H9 (cell line): ENCODE results near the gene UPB1. TPM values are rescaled to one million over a fixed set of nuclear protein-coding genes. Genes with fewer than 3 reads are reported as not detected.

ENCODE experiments used
- DNase-seq: peaks from one replicate; pipeline ENCODE4 v3.0.0-alpha.2; 2017
- H2AFZ ChIP-seq: one replicate; pipeline ENCODE4 v1.6.1; 2013; ENCODE audit warnings: mild to moderate bottlenecking, low read length, control low read depth, moderate library complexity
- H2AK5ac ChIP-seq: 2 replicates; pipeline ENCODE4 v1.6.1; 2013; ENCODE audit warnings: low read length, control low read depth, mixed read lengths; ENCODE audit not compliant: insufficient read length
- H2BK120ac ChIP-seq: one replicate; pipeline ENCODE4 v1.6.1; 2013; ENCODE audit warnings: low read depth, mild to moderate bottlenecking, low read length, control low read depth, inconsistent platforms; ENCODE audit not compliant: poor library complexity, severe bottlenecking
- H2BK12ac ChIP-seq: 2 replicates; pipeline ENCODE4 v1.6.1; 2013; ENCODE audit warnings: low read length, control low read depth, mixed read lengths, low read depth; ENCODE audit not compliant: insufficient read length
- H2BK15ac ChIP-seq: 2 replicates; pipeline ENCODE4 v1.6.1; 2013; ENCODE audit warnings: low read depth, low read length, control low read depth
- H2BK20ac ChIP-seq: one replicate; pipeline ENCODE4 v1.6.1; 2013; ENCODE audit warnings: low read depth, mild to moderate bottlenecking, low read length, control low read depth, inconsistent platforms; ENCODE audit not compliant: poor library complexity, severe bottlenecking
- H2BK5ac ChIP-seq: 2 replicates; pipeline ENCODE4 v1.6.1; 2013; ENCODE audit warnings: low read length, control low read depth, mixed read lengths; ENCODE audit not compliant: insufficient read length
- H3K14ac ChIP-seq: 2 replicates; pipeline ENCODE4 v1.6.1; 2013; ENCODE audit warnings: low read length, control low read depth; ENCODE audit not compliant: insufficient read depth
- H3K18ac ChIP-seq: 2 replicates; pipeline ENCODE4 v1.6.1; 2013; ENCODE audit warnings: low read depth, mild to moderate bottlenecking, mixed read lengths, low read length, control low read depth; ENCODE audit not compliant: insufficient read length
- H3K23ac ChIP-seq: 2 replicates; pipeline ENCODE4 v1.6.1; 2013; ENCODE audit warnings: low read length, control low read depth, mixed read lengths, low read depth; ENCODE audit not compliant: insufficient read length
- H3K23me2 ChIP-seq: 2 replicates; pipeline ENCODE4 v1.6.1; 2013; ENCODE audit warnings: low read depth, mild to moderate bottlenecking, mixed read lengths, low read length, control low read depth; ENCODE audit not compliant: insufficient read length, poor library complexity, severe bottlenecking
- H3K27ac ChIP-seq: 2 replicates; pipeline ENCODE4 v1.5.1; 2013; ENCODE audit warnings: low read length, control low read depth, mixed read lengths, low read depth; ENCODE audit not compliant: insufficient read length
- H3K27me3 ChIP-seq: 2 replicates; pipeline ENCODE4 v1.6.1; 2013; ENCODE audit warnings: low read length, control low read depth, inconsistent platforms; ENCODE audit not compliant: insufficient read depth
- H3K4ac ChIP-seq: 2 replicates; pipeline ENCODE4 v1.6.1; 2013; ENCODE audit warnings: low read depth, mild to moderate bottlenecking, control low read depth, inconsistent platforms, low read length, moderate library complexity
- H3K4me1 ChIP-seq: 2 replicates; pipeline ENCODE4 v1.6.1; 2013; ENCODE audit warnings: low read length, control low read depth, inconsistent platforms; ENCODE audit not compliant: insufficient read depth
- H3K4me2 ChIP-seq: 2 replicates; pipeline ENCODE4 v1.6.1; 2013; ENCODE audit warnings: low read length, control low read depth, mixed read lengths; ENCODE audit not compliant: insufficient read length, insufficient read depth
- H3K56ac ChIP-seq: 2 replicates; pipeline ENCODE4 v1.6.1; 2013; ENCODE audit warnings: low read depth, mild to moderate bottlenecking, mixed read lengths, low read length, control low read depth; ENCODE audit not compliant: insufficient read length
- H3K79me1 ChIP-seq: 2 replicates; pipeline ENCODE4 v1.6.1; 2013; ENCODE audit warnings: low read depth, mild to moderate bottlenecking, moderate library complexity, low read length, control low read depth, inconsistent platforms; ENCODE audit not compliant: insufficient read depth, poor library complexity, severe bottlenecking
- H3K79me2 ChIP-seq: 2 replicates; pipeline ENCODE4 v1.6.1; 2013; ENCODE audit warnings: low read length, control low read depth, inconsistent platforms; ENCODE audit not compliant: insufficient read depth
- H3K9ac ChIP-seq: 2 replicates; pipeline ENCODE4 v1.6.1; 2013; ENCODE audit warnings: low read length, control low read depth, mixed read lengths; ENCODE audit not compliant: insufficient read length; ENCODE audit errors: extremely low read depth
- H3K9me3 ChIP-seq: one replicate; pipeline ENCODE4 v1.6.1; 2013; ENCODE audit warnings: low read depth, low read length, inconsistent platforms; ENCODE audit not compliant: control insufficient read depth
- H3T11ph ChIP-seq: one replicate; pipeline ENCODE4 v1.6.1; 2013; ENCODE audit warnings: mild to moderate bottlenecking, low read length, control low read depth, inconsistent platforms
- H4K20me1 ChIP-seq: one replicate; pipeline ENCODE4 v1.6.1; 2013; ENCODE audit not compliant: control insufficient read depth, insufficient read length, insufficient read depth
- H4K5ac ChIP-seq: 2 replicates; pipeline ENCODE4 v1.6.1; 2013; ENCODE audit warnings: low read depth, mild to moderate bottlenecking, mixed read lengths, low read length, control low read depth; ENCODE audit not compliant: insufficient read length
- H4K8ac ChIP-seq: replicated peaks from 2 replicates; pipeline ENCODE4 v1.6.1; 2013; ENCODE audit warnings: low read length, control low read depth, mixed read lengths, low read depth; ENCODE audit not compliant: insufficient read length
- H4K91ac ChIP-seq: 2 replicates; pipeline ENCODE4 v1.6.1; 2013; ENCODE audit warnings: low read depth, mild to moderate bottlenecking, moderate library complexity, mixed read lengths, low read length, control low read depth; ENCODE audit not compliant: insufficient read length
- H3K27ac Mint-ChIP-seq, 3 experiments: 2 replicates in 2 of 3; 3 replicates in 1 of 3; pipeline ENCODE4 v1.8.0; 2020 to 2021; ENCODE audit warnings: mixed read lengths in 3 of 3, mild to moderate bottlenecking in 1 of 3, moderate library complexity in 1 of 3
- H3K27me3 Mint-ChIP-seq: 2 replicates; pipeline ENCODE4 v1.8.0; 2021; ENCODE audit warnings: low read depth, mild to moderate bottlenecking, moderate library complexity, mixed read lengths
- H3K36me3 Mint-ChIP-seq, 3 experiments: 2 replicates in 2 of 3; 3 replicates in 1 of 3; pipeline ENCODE4 v1.8.0; 2020 to 2021; ENCODE audit warnings: low read depth in 3 of 3, mixed read lengths in 3 of 3; ENCODE audit not compliant: insufficient read depth in 1 of 3
- H3K4me1 Mint-ChIP-seq, 2 experiments: 2 replicates each; pipeline ENCODE4 v1.8.0; 2020; ENCODE audit warnings: mixed read lengths in 2 of 2
- H3K4me3 Mint-ChIP-seq, 2 experiments: 2 replicates in 1 of 2; 3 replicates in 1 of 2; pipeline ENCODE4 v1.8.0; 2020 to 2021; ENCODE audit warnings: mild to moderate bottlenecking in 2 of 2, mixed read lengths in 2 of 2, moderate library complexity in 1 of 2
- H3K9me3 Mint-ChIP-seq, 2 experiments: 2 replicates in 1 of 2; 3 replicates in 1 of 2; pipeline ENCODE4 v1.8.0; 2020; ENCODE audit warnings: mild to moderate bottlenecking in 2 of 2, mixed read lengths in 2 of 2, moderate library complexity in 1 of 2
- CTCF ChIP-seq: fragments of 200-600 bp; sonication (generic); conservative IDR thresholded peaks from 3 replicates; pipeline ENCODE4 v1.8.0; 2021; ENCODE audit warnings: antibody characterized with exemption, mild to moderate bottlenecking
- WGBS: extraction: QIAGEN DNeasy Blood & Tissue Kit; methylation state at CpG from one replicate; pipeline ENCODE4 v1.1.7; 2013; ENCODE audit warnings: missing lambda C conversion rate, low lambda C conversion rate, mixed read lengths; ENCODE audit not compliant: insufficient read length; ENCODE audit errors: extremely low coverage; 5-methylcytosine and 5-hydroxymethylcytosine counted together
- total RNA-seq: library from RNA; stranded (reverse); gene quantifications from 2 replicates; pipeline ENCODE4 v1.2.1, GENCODE V29; 2021

Gene UPB1
- total RNA-seq, 1 experiment from 2014 or later: not detected

GRCh38 chr22:24553597-24554312, 58.6 kb downstream of the UPB1 start:
- Histone ChIP-seq H3K4ac (no peak overlapping the region), H3K4me2 (peak overlapping the region; percentile 70), H3K18ac (no peak overlapping the region), H3K9ac (peak overlapping the region; percentile 80), H3K27ac (no peak overlapping the region), H3K56ac (no peak overlapping the region), H2BK5ac (no peak overlapping the region), H3K23me2 (peaks cover 16% of the 10 kb centered on the region), H4K20me1 (peaks cover 2% of the 10 kb centered on the region), H3K79me1 (peaks cover 11% of the 10 kb centered on the region), H2AK5ac (no peak overlapping the region), H4K5ac (no peak overlapping the region), H3K14ac (no peak overlapping the region), H3T11ph (no peak overlapping the region), H3K27me3 (no peaks in the 10 kb centered on the region), H3K9me3 (no peaks in the 10 kb centered on the region), H3K79me2 (peaks cover 39% of the 10 kb centered on the region; the same call in 1 of the 2 replicates), H4K91ac (no peak overlapping the region), H4K8ac (no peak overlapping the region), H2BK12ac (no peak overlapping the region), H2BK20ac (no peak overlapping the region), H3K23ac (no peak overlapping the region), H3K4me1 (peaks cover 3% of the 10 kb centered on the region), H2AFZ (no peak overlapping the region), H2BK120ac (no peak overlapping the region), H2BK15ac (no peak overlapping the region)
- no peak for DNase-seq
- Mint-ChIP-seq H3K36me3 (peaks cover 22 to 28% (median 28%) of the 10 kb centered on the region in 3 experiments), H3K4me1 (peaks cover 27 to 33% of the 10 kb centered on the region in 2 experiments), H3K9me3 (peaks cover 2% of the 10 kb centered on the region in 2 experiments; a peak in 3 of 5 replicates), H3K27me3 (no peaks in the 10 kb centered on the region), H3K4me3 (peak overlapping the region; percentile 94 to 99), H3K27ac (peak overlapping the region in 2 of 3 experiments; percentile 85 to 95; a peak in 4 of 7 replicates)
- WGBS: no CpG with 5 or more reads among the region's 12 CpGs
- TF ChIP-seq CTCF: no peak
